SU-DHL-6 (cell line): ENCODE measurements around the gene UBE2L5.

Experiments used
- H2AFZ ChIP-seq: fragments of 200-600 bp; sonication (generic); 2 replicates; pipeline ENCODE4 v1.6.1; 2014; ENCODE audit warnings: low read depth, mild to moderate bottlenecking, moderate library complexity, mixed read lengths, antibody characterized with exemption, low read length; ENCODE audit not compliant: severe bottlenecking
- H3F3A ChIP-seq: fragments of 200-600 bp; shearing (Covaris generic); 2 replicates; pipeline ENCODE4 v1.6.0; 2016; ENCODE audit warnings: antibody characterized with exemption, mild to moderate bottlenecking; ENCODE audit not compliant: insufficient read depth
- H3K27ac ChIP-seq: fragments of 200-600 bp; sonication (generic); 2 replicates; pipeline ENCODE4 v1.5.1; 2016; ENCODE audit warnings: low read depth, mild to moderate bottlenecking, low read length, moderate library complexity, mixed read lengths
- H3K27me3 ChIP-seq: fragments of 200-600 bp; sonication (generic), shearing (Covaris generic); 2 replicates; pipeline ENCODE4 v1.6.0; 2014; ENCODE audit warnings: mild to moderate bottlenecking, low read length
- H3K36me3 ChIP-seq: fragments of 200-600 bp; sonication (generic); 2 replicates; pipeline ENCODE4 v1.6.1; 2014; ENCODE audit warnings: mild to moderate bottlenecking, low read length, mixed read lengths
- H3K4me2 ChIP-seq: fragments of 300-600, 200-600 bp; shearing (Covaris generic), sonication (generic); 2 replicates; pipeline ENCODE4 v1.6.0; 2014; ENCODE audit warnings: low read length, low read depth, mild to moderate bottlenecking; ENCODE audit not compliant: poor library complexity, severe bottlenecking
- H3K4me3 ChIP-seq: fragments of 200-600 bp; sonication (generic); 2 replicates; pipeline ENCODE4 v1.5.1; 2014; ENCODE audit warnings: antibody characterized with exemption, low read length, mild to moderate bottlenecking, mixed read lengths; ENCODE audit not compliant: insufficient read depth, poor library complexity, severe bottlenecking
- H3K79me2 ChIP-seq: fragments of 200-600 bp; sonication (generic); 2 replicates; pipeline ENCODE4 v1.6.1; 2014; ENCODE audit warnings: mild to moderate bottlenecking, low read length, moderate library complexity; ENCODE audit not compliant: insufficient read depth
- H3K9ac ChIP-seq: fragments of 200-600 bp; sonication (generic); 2 replicates; pipeline ENCODE4 v1.7.0; 2014; ENCODE audit warnings: mild to moderate bottlenecking, low read length
- H3K9me2 ChIP-seq: fragments of 200-600 bp; sonication (generic); replicated peaks from 2 replicates; pipeline ENCODE4 v1.6.1; 2014; ENCODE audit warnings: low read length; ENCODE audit not compliant: insufficient read depth
- H3K9me3 ChIP-seq: fragments of 200-600 bp; sonication (generic); 2 replicates; pipeline ENCODE4 v1.6.1; 2014; ENCODE audit warnings: low read length, mixed read lengths; ENCODE audit not compliant: insufficient read depth
- H4K20me1 ChIP-seq: fragments of 200-600 bp; sonication (generic); 2 replicates; pipeline ENCODE4 v1.6.1; 2014; ENCODE audit warnings: low read depth, mild to moderate bottlenecking, antibody characterized with exemption, low read length, moderate library complexity, mixed read lengths
- EZH2phosphoT487 ChIP-seq: fragments of 200-600 bp; sonication (generic), shearing (Covaris generic); conservative IDR thresholded peaks from 2 replicates; pipeline ENCODE4 v1.6.1; 2018; ENCODE audit warnings: mild to moderate bottlenecking, antibody characterized with exemption, low read length, moderate library complexity, mixed read lengths
- TF ChIP-seq, protein P1 (sequence below): fragments of 200-600 bp; sonication (generic); IDR thresholded peaks from one replicate; pipeline ENCODE4 v1.5.1; 2017; ENCODE audit warnings: antibody characterized with exemption, mild to moderate bottlenecking, low read length, moderate library complexity; ENCODE audit not compliant: insufficient read depth, poor library complexity, severe bottlenecking

Gene UBE2L5

DNA sequence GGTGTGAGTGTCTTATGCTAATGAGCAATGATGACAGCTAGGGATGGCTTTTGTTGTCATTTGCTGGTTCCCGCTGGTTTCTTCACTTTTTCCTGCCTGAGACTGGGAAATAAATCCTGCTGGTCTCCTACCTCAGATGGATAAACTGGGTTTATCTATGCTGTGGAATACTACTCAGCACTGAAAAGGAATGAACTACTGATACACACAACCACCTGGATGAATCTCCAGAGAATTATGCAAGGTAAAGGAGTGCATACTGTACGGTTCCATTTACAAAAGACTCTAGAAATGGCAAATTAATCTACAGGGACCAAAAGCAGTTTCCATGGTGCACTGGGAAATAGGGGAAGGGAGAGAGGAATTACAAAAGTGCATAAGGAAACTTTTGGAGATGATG is 41.2 kb upstream of the UBE2L5 start:
- Histone ChIP-seq H2AFZ (no peak overlapping the region), H3K27ac (no peak overlapping the region), H3K27me3 (no peaks in the 10 kb centered on the region), H3K9me3 (no peaks in the 10 kb centered on the region), H3F3A (peaks cover 8% of the 10 kb centered on the region), H3K4me2 (no peak overlapping the region), H4K20me1 (no peaks in the 10 kb centered on the region), H3K9ac (no peak overlapping the region), H3K4me3 (no peak overlapping the region), H3K36me3 (no peaks in the 10 kb centered on the region), H3K9me2 (no peaks in the 10 kb centered on the region), H3K79me2 (peaks cover 7% of the 10 kb centered on the region; the same call in 1 of the 2 replicates)
- TF ChIP-seq, protein P1, sequence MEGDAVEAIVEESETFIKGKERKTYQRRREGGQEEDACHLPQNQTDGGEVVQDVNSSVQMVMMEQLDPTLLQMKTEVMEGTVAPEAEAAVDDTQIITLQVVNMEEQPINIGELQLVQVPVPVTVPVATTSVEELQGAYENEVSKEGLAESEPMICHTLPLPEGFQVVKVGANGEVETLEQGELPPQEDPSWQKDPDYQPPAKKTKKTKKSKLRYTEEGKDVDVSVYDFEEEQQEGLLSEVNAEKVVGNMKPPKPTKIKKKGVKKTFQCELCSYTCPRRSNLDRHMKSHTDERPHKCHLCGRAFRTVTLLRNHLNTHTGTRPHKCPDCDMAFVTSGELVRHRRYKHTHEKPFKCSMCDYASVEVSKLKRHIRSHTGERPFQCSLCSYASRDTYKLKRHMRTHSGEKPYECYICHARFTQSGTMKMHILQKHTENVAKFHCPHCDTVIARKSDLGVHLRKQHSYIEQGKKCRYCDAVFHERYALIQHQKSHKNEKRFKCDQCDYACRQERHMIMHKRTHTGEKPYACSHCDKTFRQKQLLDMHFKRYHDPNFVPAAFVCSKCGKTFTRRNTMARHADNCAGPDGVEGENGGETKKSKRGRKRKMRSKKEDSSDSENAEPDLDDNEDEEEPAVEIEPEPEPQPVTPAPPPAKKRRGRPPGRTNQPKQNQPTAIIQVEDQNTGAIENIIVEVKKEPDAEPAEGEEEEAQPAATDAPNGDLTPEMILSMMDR = no peak
- no peak for TF ChIP-seq EZH2phosphoT487

DNA sequence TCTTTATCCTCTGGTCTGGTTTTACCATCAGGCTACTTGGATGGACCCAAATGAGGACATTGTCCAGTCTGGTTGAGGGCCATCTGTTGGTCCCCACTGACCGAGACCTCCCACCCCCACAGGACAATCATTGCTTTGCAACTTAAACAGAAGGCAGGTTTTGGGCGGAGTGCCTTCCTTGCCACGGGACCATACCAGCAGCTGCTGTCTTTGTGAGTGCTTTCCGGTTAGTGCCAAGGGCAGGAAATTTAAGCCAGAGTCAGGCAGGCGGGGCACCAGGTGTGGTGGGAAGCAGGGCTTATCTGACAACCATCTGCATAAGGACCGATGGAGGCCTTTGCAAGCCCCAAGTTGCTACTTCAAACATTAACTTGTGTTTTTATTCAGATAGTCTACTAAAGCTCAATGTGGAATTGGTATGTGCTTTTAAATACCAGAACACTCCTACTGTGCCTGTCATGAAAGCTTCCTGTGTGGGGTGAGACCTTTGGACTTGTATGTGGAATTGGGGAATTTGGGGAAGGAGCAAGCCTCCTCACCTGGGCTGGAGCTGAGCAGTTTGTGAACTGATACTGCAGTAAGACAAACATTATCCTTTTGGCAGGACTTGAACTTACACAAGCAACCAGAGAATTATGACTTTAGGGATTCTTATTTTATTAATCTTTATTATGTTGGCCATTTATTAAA is 39.3 kb upstream of the UBE2L5 start:
- H3K4me2 ChIP-seq = no peak overlapping the region
- no peak for TF ChIP-seq EZH2phosphoT487
- TF ChIP-seq, protein P1 = no peak
- no peaks in the 10 kb centered on the region for H4K20me1 ChIP-seq
- no peaks in the 10 kb centered on the region for H3K36me3 ChIP-seq
- no peak overlapping the region for H2AFZ ChIP-seq
- no peaks in the 10 kb centered on the region for H3K9me2 ChIP-seq
- H3K9ac ChIP-seq = no peak overlapping the region
- H3K4me3 ChIP-seq = no peak overlapping the region
- no peak overlapping the region for H3K27ac ChIP-seq
- no peaks in the 10 kb centered on the region for H3F3A ChIP-seq
- H3K27me3 ChIP-seq = no peaks in the 10 kb centered on the region
- no peaks in the 10 kb centered on the region for H3K79me2 ChIP-seq
- no peaks in the 10 kb centered on the region for H3K9me3 ChIP-seq

DNA sequence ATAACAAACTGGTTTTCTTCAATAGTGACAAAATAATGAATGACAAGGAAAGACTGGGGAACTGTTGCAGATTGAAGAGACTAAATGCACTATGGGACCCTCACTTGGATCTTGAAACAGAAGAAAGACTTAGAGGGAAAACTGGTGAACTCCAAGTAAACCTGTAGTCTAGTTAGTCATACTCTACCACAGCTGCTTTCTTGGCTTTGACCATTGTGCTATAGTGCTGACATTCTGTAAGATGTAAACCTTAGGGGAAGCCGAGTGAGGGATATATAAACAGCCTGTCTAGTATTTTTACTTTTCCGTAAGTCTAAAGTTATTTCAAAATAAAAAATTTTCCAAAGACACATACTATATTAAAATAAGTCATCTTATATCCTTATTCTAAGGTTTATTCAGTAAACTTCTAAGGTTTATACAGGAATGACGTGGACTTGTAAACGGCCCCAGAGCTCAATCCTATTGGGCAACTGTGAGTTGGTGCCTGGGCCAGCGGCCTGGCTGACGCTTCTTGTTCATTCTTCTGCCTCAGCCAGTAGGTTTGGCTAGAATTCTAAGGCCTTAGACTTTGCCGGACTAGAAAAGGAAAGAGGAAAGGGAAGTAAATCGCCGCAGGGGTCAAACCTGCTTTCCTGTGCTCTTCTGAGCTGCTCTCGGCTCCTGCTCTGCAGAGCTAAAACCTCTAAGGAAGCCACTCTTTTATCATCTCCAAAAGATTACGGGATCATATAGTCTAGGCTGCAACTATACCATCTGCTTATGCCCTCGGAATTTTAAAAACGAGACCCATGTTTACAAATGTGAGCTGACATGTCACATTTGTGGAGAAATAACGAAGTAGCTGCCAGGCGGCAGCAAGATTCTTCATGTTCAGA is 33.6 kb upstream of the UBE2L5 start:
- no peaks in the 10 kb centered on the region for H3F3A ChIP-seq
- H3K9me2 ChIP-seq = no peaks in the 10 kb centered on the region
- TF ChIP-seq EZH2phosphoT487 = no peak
- TF ChIP-seq, protein P1 = no peak
- no peak overlapping the region for H3K9ac ChIP-seq
- H3K27me3 ChIP-seq = no peaks in the 10 kb centered on the region
- no peak overlapping the region for H3K27ac ChIP-seq
- H2AFZ ChIP-seq = no peak overlapping the region
- no peak overlapping the region for H3K4me3 ChIP-seq
- H3K4me2 ChIP-seq = no peak overlapping the region
- H4K20me1 ChIP-seq = no peaks in the 10 kb centered on the region
- no peaks in the 10 kb centered on the region for H3K9me3 ChIP-seq
- H3K79me2 ChIP-seq = no peaks in the 10 kb centered on the region
- no peaks in the 10 kb centered on the region for H3K36me3 ChIP-seq
